ENCODE measurements around the gene GNG12.
"Not testable (repeated sequence)": the region's sequence is repeated elsewhere in the genome, so short reads cannot be mapped to it uniquely, and the experiment has no call there.

GNG12 gene

DNA sequence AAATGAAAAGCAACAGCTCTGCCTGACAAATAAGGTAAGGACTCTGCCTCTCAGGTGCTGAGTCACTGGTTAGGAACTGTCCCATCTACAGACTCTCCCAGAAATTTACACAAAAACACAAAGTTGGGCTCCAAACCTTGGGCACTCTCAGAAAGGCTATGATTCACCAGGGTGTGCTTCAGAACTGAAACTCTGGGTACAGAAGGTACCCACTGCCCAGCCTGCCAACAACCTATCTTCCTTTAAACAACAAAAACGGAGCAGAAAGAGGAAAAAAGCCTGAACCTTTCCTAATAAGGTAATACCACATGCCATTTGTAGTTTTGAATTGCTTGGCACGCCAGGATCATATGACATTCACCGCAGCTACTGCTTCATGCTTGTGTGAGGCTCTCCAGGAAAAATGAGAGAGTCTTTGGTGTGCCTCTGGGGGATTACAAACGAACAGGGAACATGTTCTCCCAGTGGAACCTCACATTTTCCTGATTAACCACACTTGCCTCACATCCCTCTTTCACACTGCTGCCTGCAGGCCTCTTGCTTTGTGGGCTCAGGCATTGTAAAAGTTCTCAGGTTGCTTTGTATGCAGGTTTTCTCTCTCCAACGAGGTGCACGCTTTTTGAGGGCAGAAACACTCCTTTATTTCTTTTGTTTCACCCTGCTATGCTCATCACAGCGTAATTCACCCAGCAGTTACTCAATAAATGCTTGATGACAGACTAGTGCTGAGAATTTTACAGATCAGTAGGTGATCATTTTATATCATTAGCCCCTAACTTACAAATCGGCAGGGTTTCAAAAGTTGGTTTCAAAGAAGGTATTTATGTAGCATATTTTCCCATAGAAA, 83.2 kb downstream of the GNG12 start:
- no peak for DNase-seq

DNA sequence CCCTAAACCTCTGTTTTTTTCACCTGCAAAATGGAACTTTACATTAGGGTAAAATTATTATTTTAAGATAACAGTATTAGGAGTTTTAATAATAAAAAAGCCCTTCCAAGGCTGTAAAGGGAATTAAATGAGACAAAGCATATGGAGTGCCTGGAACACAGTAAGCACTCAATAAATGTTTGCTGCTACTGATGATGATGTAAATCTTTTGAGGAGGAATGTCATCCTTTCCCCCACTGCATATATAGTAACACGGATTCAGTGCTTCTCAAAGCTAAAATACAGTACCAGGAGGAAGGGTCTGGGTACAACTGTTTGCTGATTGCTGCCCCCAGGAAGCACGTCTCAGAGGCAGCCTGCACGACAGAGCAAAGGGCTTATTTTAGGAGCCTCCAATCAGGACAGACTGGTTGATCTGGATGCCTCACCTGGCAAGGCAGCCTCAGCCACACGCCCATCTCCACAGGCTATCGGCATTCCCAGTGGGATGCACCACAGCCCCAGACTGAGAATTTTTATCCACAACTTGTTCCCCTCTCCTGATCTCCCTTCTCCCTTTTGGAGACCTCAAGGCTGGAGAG, 83.9 kb downstream of the GNG12 start:
- no peak for DNase-seq

DNA sequence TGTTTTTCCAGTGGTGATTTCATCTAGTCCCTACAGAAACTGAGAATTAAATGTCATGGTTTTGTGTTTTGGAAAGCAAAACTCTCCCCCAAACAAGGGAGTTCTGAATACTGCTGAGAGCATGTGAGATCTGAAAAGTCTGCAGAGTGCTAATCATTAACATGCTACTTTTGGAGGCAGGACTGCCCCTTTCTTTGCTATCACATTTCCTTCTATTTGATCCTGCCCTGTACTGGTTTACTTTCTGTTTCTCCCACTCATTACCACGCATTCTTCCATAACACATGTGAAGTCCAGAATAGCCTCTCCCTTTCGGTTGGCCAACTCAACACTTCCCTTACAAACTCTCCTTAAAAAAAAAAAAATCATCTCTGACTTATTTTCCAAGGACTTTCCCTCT, 84.6 kb downstream of the GNG12 start:
- DNase-seq, result no peak

DNA sequence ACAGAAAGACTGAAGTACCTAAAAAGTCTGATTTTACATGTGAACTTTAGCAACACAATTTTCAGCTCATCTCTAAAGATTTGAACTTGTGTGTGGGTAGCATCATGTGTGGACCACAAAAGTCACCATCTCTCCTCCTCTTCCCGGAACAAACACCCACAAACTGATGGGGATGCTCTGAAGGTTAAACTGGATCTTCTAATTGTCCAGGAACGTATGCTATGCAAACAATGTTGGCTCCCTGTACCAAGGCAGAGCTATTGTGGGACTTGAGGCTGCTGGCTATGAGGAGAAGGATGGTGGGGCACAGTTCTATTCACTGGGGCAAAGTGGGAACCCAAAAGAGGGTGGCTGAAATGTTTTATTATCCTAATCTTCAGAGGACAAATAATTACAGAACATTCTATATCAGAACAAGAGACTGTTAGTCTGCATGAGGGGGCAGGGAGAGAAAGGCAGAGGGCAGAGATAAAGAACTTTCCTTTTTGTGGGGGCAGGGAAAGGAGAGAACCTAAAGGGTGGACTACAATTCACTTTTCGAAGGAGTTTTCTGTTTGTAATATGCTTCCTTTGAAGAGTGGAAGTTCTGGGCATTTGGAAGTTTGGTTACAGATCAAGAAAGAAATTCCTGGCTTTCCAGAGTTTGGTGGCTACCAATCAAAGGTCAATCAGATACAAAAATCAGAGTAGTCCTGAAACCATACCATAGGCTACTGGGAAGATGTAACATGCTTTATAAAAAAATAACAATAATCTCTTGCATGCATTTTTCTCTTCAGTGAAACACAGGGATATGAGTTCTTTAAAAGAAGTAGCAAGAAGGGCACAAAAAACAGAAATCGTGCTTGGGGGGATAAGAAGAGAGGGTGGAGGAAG, 85.4 kb downstream of the GNG12 start:
- DNase-seq, result no peak

DNA sequence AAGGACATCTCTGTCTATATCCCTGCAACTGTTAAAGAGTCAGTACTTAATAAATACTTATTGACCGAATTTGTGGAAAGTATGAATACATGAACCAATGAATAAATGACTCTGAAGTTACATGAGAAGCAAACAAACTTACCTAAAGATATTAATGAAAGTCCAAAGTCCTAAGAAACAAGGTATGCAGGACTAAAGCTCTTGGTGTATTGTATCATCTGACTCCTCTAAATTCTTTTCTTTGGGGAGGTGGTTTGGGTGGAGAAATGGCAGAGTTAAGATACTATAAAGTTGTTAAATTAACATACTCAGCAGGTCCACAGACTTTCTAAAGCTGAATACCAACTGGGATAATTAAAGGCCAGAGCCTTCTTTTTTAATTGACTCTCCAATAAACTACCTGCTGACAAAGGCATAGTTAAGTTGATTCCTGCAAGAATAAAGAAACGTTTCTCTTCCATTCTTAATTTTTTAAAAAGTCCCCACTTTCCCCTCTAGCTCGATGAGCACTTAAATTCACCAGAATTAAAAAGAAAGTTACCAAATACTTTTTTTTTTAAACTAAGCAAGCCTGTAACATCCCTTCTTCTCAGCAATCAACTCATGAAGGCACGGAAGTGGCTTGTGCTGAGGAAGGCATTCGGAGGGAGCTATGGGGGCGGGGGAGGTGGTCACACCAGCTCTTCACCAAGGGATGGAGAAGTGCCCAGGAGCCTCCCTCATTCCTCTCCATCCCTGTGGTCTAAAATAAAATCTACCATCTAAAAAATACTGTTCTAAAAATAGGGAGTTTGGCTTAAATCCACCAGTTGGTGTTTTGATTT, 87.2 kb downstream of the GNG12 start:
- DNase-seq, result no peak

DNA sequence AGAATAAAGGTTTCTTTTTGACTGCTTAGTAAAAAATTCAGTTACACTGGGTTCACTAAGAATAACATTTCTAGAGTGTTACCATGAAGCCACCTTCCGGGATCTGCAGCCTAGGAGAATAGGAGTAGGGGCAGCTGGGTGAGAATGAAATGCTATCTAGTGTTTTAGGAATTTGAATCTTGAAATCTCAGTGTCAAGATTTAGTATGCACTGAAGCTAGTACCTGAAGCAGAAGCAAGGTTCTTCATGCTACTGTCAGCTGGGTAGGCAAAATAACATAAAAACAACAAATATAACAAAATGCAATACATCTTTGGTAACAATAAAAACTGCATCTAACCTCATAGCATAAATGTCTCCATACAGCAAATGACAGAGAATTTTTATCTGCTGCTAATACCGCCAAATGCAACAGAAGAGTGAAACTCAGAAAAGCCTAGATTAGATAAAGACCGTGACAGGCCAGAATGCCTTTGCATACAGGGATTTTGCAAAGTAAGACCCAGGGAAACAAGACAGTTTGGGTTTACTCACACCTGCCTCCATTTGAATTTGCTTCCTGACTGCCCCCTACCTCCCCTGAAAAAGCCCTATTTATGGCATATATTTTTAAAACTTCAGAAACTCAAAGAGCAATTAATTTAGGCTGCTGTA, 90.1 kb downstream of the GNG12 start:
- DNase-seq, result no peak

DNA sequence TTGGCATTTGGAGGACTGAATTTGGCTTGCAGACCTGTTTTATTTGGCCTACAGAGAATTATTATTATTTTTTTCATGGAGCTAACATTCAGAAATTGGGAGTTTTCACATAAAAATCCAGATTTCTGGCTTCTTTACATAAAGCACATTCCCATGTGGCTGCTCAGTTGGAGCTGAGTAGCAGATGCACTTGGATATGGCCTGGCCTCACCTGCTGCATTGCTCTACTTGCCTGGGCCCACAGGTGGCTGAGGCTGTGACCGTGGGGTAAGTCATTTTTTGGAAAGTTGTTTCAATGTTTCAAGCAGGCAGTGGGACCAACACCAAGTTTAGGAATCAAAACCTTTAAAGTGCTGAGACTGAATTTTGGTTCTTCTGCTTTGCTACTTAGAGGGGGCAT, 91.5 kb downstream of the GNG12 start:
- no peak for DNase-seq

DNA sequence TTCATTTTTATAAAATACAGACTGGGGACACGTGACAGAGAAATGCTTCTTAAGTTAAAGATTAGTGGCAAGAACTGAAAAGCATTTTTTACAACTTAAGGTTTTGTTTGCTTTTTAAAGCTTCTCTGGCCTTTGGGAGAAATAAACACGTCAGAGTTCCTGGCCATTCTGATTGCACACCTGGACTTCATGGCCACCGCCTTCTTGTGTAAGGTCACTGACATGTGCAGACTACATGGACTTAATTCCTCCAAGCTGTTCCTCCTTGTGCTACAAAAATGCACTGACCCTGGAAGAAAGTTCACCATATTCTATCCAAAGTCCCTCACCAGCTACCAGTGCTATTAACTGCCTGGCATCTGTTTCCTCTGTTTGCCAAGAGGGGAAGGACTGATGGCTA, 92.1 kb downstream of the GNG12 start:
- no peak for DNase-seq

DNA sequence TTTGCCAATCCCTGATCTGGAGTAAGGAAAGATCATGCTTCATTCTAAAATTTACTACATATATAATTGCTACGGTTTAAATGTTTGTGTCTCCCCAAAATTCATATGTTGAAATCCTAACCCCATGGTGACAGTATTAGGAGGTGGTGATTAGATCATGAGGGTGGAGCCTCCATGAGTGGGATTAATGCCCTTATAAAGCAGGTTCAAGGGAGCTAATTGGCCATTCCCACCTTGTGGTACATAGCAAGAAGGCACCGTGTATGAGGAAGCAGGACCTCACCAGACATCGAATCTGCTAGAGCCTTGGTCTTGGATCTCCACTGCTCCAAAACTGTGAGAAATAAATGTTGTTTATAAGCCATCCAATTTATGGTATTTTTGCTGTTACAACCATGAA, 92.7 kb downstream of the GNG12 start:
- no peak for DNase-seq

DNA sequence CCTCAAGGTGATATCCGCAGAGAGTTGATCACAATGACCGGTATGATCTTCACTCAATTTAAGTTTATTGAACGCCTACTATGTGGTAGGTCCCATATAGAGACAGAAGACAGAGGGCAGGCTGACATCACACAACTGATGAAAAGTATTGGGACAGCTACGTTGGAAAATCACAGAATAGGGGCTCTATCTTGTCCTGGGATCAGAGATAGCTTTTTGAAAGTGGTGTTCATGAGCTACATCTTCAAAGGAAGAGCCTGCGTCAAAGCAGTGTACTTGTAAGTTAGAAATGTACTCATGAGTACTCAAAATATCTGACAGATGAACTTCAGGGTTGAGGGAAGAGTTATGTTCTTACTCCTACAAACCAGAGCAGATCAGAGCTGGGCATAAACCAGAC, 93.9 kb downstream of the GNG12 start:
- no peak for DNase-seq

DNA sequence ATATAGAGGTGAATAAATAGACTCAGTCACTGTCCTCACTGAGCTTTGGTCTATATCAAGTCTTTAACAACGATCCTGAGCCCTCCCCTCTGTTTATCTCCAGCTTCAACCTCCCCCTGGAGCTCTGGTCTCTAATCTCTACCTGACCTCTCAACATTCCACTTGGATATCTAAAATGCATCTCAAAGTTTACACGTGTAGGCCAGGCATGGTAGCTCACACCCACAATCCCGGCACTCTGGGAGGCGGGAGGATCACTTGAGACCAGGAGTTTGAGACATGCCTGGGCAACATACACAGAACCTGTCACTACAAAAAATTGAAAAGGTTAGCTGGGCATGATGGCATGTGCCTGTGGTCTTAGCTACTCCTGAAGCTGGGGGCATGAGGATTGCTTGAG, 94.9 kb downstream of the GNG12 start:
- DNase-seq, result no peak

DNA sequence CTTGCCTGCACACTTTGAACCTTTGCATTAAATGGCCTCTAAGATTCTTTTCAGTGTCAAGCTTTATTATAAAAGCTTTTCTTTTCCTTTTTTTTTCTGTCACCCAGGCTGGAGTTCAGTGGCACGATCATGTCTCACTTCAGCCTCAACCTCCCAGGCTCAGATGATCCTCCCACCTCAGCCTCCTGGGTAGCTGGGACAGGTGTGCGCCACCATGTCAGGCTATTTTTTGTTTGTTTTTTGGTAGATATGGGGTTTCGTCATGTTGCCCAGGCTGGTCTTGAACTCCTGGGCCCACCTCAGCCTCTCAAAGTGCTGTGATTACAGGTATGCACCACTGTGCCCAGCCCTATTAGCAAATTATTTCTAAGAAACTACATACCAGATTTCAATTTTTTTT, 95.4 kb downstream of the GNG12 start:
- no peak for DNase-seq

DNA sequence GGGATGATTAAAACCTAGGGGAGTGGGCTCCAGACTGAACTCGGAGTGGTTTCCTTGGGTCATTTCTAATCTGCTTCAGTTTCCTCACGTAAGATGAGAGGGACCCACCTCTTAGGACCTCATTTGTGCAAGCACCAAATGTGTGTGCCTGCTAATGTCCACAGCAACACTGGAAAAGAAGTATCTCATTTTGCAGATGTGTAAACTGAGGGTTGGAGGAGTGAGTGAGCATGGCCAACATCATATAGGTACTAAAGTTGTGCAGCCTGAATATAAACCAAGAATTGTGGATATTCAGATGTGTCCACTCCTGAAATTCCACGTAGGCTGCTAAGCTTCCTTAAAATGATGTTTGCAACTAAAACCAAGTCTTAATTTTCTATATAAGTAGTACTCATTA, 96.5 kb downstream of the GNG12 start:
- DNase-seq, result no peak

DNA sequence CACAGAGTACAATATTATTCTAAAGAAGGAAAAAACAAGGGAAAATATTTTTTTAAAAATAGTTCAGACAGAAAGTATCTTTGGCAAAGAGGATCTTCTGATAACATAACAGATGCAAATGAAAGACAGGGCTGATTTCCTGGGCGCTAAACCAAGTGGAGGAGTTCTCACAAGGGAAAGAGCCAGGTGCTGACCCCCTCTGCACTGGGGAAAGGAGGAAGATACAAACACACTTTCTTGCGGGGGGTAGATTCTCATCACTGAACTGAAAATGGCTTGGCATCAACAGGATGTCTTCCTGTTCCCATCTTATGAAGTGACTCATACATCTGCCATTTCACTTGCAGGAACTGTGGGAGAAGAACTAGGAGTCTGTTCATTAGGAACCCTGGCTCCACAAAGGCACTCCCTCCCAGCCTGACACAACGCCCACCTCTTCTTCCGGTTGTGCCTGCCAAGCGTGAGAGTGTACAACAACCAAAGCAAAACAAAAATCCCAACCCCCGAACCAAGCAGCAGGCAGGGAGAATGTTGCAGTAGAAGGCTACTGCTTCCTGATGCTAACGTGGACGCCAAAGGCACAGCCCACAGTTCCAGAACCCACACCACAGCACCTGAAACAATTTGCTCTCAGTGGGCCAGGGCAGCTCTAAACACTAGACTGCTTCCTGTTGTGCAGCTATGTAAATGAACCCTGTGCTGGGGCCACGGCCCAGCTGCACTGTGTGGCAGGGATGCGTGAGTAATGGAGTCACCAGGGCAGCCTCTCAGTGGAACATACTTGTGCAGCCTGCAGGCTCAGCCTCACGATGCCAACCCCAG, 97.2 kb downstream of the GNG12 start:
- DNase-seq, result peak; percentile 31

DNA sequence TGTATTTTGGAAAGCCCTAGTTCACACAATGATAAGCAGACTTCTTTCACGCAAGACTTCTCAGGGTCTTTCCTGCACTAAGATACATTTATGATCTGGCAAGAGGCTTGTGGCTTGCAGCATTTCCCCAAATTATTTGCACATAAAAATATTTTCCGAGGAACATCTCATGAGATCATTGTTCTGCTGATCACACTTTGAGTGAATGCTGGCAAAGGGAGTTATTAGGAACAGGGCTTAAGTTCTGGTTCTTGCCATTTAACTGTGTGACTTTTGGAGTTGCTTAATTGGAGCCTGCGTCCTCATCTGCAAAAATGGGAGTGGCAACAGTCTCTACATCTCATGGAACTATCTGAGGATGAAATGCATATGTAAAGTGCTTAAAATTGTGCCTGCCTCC, 98.1 kb downstream of the GNG12 start:
- no peak for DNase-seq

DNA sequence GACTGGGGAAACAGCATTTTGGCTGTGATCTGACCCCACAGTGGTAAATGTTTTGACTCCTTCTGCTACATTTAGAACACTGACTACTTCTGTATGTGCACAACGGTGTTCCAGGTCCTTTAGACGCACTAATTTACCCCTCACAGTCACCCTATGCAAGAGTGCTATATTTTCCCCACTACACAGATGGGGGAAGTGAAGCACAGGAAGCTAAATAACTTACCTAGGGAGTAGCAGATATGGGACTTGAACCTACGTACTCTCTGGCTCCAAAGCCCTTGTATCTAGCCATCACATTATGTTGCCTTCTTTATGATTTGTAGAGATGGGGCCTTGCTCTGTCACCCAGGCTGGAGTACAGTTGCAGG, 99.0 kb downstream of the GNG12 start:
- no peak for DNase-seq

DNA sequence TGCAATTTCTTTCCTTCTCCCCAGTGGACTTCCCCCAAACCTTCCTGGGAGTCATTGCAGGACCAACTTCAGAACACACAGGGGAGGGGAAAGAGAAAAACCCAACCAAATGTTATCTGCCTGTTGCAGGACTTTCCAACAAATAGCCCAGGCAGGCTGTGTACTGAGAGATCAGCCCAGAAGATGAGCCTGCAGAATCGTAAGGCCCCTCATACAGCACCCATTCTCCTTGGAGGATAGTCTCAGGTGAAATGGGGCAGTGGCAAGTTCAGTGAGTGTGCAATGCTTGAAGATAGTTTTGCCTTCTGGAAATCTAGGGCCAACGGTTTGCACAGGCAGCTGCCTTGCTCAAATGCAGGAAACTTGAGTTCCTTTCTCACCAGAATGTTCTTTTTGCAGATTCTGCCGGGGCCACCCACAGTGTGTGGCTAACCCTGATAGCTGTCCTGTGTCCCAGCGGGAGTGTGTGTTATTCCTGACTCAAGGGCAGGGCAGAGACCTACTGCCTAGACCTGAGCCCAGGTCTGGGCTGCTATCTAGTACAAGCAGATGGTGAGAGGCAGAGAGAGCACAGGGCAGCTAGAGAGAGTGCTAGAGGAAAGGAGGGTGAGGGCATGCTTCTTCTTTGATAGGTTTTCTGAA, 99.5 kb downstream of the GNG12 start:
- no peak for DNase-seq

DNA sequence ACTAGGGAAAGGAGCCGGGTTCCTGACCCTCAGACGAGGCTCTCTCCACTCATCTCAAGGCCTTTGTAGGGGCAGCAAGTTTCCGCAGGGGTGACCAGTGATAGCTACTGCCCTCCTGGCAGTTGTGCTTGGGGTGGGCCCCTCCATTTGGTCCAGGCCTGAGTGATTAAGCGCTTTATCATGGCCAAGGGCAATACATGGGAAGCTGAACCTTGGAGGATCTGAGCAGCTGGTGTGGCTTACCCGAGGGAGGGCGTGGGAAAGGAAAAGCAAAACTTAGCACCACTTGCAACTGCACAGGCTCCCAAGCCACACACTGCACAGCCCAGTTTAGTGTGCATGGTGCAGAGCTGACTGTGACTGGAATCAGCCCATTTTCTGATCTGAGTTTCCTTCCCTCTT, 100.5 kb downstream of the GNG12 start:
- DNase-seq, result no peak

DNA sequence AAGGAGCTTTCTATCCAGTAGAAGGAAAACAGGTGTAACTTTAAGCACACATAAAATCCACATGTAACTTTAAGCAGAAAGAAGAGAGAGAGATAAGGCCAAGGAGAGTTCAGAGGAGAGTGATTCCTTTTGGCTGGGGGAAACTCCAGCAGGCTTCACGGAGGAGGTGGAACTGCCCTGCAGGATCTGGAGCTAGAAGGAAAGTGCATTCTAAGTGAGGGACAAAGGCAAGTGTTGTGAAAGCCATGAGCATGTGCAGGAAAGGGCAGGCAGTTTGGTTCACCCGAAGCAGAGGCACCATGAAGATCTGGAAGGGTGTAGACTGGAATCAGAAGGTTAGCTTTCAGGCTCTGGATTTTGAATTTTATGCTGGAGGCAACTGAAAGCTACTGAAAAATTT, 101.9 kb downstream of the GNG12 start:
- DNase-seq, result no peak

DNA sequence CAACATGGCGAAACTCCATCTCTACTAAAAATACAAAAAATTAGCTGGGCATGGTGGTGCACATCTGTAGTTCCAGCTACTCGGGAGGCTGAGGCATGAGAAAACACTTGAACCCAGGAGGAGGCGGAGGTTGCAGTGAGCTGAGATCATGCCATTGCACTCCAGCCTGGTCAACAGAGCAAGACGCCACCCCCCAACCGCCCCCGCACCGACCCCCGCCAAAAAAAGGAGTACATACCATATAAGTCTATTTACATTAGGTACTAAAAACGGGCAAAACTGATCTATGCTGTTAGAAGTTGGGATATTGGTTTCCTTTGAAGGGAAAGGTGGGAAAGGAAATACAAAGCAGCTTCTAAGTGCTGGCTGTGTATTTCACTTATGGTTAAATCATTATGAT, 103.0 kb downstream of the GNG12 start:
- DNase-seq, result not testable (repeated sequence)

DNA sequence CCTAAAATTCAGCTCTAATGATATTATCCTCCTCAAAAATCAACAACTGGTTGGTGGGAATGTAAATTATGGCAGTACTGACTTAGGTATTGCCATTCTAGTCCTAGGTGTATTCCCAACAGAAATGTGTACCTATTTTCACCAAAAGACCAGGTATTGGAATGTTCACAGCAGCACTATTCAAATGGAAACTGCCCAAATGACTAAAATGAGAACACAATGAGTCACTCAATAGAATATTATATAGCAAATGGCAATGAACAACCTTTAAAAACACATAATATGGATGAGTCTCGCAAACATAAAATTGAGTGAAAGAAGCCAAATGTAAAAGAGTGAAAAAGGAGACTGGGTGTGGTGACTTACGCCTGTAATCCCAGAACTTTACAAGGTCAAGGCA, 103.4 kb downstream of the GNG12 start:
- no peak for DNase-seq

Measured in activated T-cell treated with anti-CD3 and anti-CD28 coated beads, Interleukin-2, amount 50 U/mL, for 1 hour (primary cell).